Measurements from ENCODE around the gene EIF2S1. TPM values are rescaled to one million over a fixed set of nuclear protein-coding genes. Genes with fewer than 3 reads are reported as not detected.

The EIF2S1 gene
- total and polyA plus RNA-seq, 4 donors, result 32.3 to 84.6 (median 70.1) TPM

- peak overlapping the region in 2 of 3 donors; percentile 59 to 68 for H3K4me3 ChIP-seq (ENCODE audit: low read depth in 1 of 3, low read length in 3 of 3)
- H3K9ac ChIP-seq (ENCODE audit: low read depth in 1 of 2, low read length in 2 of 2), result no peak overlapping the region
- H3K27me3 ChIP-seq (ENCODE audit: control insufficient read depth in 4 of 4, insufficient read depth in 4 of 4, low read length in 3 of 4), result no peaks in the 10 kb centered on the region
- WGBS, result 54% methylated on average over 8 of the region's 8 CpGs
- H3K27ac ChIP-seq (ENCODE audit: low read depth in 1 of 2, low read length in 2 of 2), result no peak overlapping the region
- no peaks in the 10 kb centered on the region for H3K36me3 ChIP-seq (ENCODE audit: control insufficient read depth in 4 of 4, insufficient read depth in 3 of 4, low read depth in 1 of 4, low read length in 3 of 4)
- DNase-seq (ENCODE audit: low spot score), result no peak
- no peak for TF ChIP-seq ATF3 (IDR thresholded peaks at IDR 0.05)
- TF ChIP-seq YY1 (IDR thresholded peaks at IDR 0.05), result no peak
- TF ChIP-seq NR2F2 (IDR thresholded peaks at IDR 0.05), result no peak
- TF ChIP-seq MAX (IDR thresholded peaks at IDR 0.05), result no peak
- no peak for TF ChIP-seq TAF1 (conservative IDR thresholded peaks at IDR 0.05)
- TF ChIP-seq RXRA (IDR thresholded peaks at IDR 0.05), result no peak
- no peak for TF ChIP-seq JUND (IDR thresholded peaks at IDR 0.05)
- TF ChIP-seq CTCF (IDR thresholded peaks at IDR 0.05; ENCODE audit: low read depth, low read length, missing input control), result no peak
- TF ChIP-seq GABPA (IDR thresholded peaks at IDR 0.05 in 1 of 2, conservative IDR thresholded peaks at IDR 0.05 in 1 of 2), result no peak
- no peak for TF ChIP-seq HNF4A (conservative IDR thresholded peaks at IDR 0.05)
- no peak for TF ChIP-seq FOXA1 (IDR thresholded peaks at IDR 0.05)
- peaks cover 4 to 15% (median 9%) of the 10 kb centered on the region in 4 donors for H3K4me1 ChIP-seq (ENCODE audit: control insufficient read depth in 4 of 4, insufficient read depth in 4 of 4, low read length in 3 of 4)
- no peaks in the 10 kb centered on the region for H3K9me3 ChIP-seq (ENCODE audit: control insufficient read depth in 4 of 4, low read length in 3 of 4)
These were observed 51.2 kb downstream of the EIF2S1 start for GRCh38 chr14:67411370-67411769.

- no peaks in the 10 kb centered on the region for H3K36me3 ChIP-seq (ENCODE audit: control insufficient read depth in 4 of 4, insufficient read depth in 3 of 4, low read depth in 1 of 4, low read length in 3 of 4)
- peaks cover 4 to 15% (median 9%) of the 10 kb centered on the region in 4 donors for H3K4me1 ChIP-seq (ENCODE audit: control insufficient read depth in 4 of 4, insufficient read depth in 4 of 4, low read length in 3 of 4)
- no peak for TF ChIP-seq FOXA1 (IDR thresholded peaks at IDR 0.05)
- no peak for TF ChIP-seq GABPA (IDR thresholded peaks at IDR 0.05 in 1 of 2, conservative IDR thresholded peaks at IDR 0.05 in 1 of 2)
- no peak for TF ChIP-seq FOXA2 (IDR thresholded peaks at IDR 0.05)
- TF ChIP-seq YY1 (IDR thresholded peaks at IDR 0.05), result no peak
- TF ChIP-seq MAX (IDR thresholded peaks at IDR 0.05), result no peak
- no peak for TF ChIP-seq EGR1 (IDR thresholded peaks at IDR 0.05; ENCODE audit: low read depth in 2 of 2)
- TF ChIP-seq ATF3 (IDR thresholded peaks at IDR 0.05), result no peak
- TF ChIP-seq ZBTB33 (IDR thresholded peaks at IDR 0.05), result no peak
- TF ChIP-seq HNF4A (conservative IDR thresholded peaks at IDR 0.05), result no peak
- TF ChIP-seq REST (IDR thresholded peaks at IDR 0.05), result no peak
- WGBS, result 4% methylated on average over 63 of the region's 63 CpGs
- DNase-seq (ENCODE audit: low spot score), result peak; percentile 78
- H3K9me3 ChIP-seq (ENCODE audit: control insufficient read depth in 4 of 4, low read length in 3 of 4), result no peaks in the 10 kb centered on the region
- peak within 1 kb of the TSS; percentile 49 to 68 (median 59) for H3K4me3 ChIP-seq (ENCODE audit: low read depth in 1 of 3, low read length in 3 of 3)
- no peak within 1 kb of the TSS for H3K9ac ChIP-seq (ENCODE audit: low read depth in 1 of 2, low read length in 2 of 2)
- H3K27ac ChIP-seq (ENCODE audit: low read depth in 1 of 2, low read length in 2 of 2), result peak within 1 kb of the TSS; percentile 10 to 15
- no peaks in the 10 kb centered on the region for H3K27me3 ChIP-seq (ENCODE audit: control insufficient read depth in 4 of 4, insufficient read depth in 4 of 4, low read length in 3 of 4)
These were observed 51.8 kb downstream of the EIF2S1 start, which contains the start of gene PLEK2 for GRCh38 chr14:67411820-67412421. Gene PLEK2, minus strand, starts transcription at chr14:67412165. Its CDS starts 106 bp downstream, at chr14:67412059.

Data from liver (tissue), 9 donors.